OCI-LY3 (cell line): ENCODE measurements around the gene IL12A.

Experiments used
- H2AFZ ChIP-seq: fragments of 200-600, 300-600 bp; shearing (Covaris generic); 2 replicates; pipeline ENCODE4 v1.6.0; 2014; ENCODE audit warnings: antibody characterized with exemption, low read depth, low read length
- H3K27ac ChIP-seq: fragments of 200-600, 300-600 bp; sonication (generic); 2 replicates; pipeline ENCODE4 v1.5.1; 2014; ENCODE audit warnings: mild to moderate bottlenecking, low read length, moderate library complexity, mixed read lengths
- H3K27me3 ChIP-seq: fragments of 200-600, 300-600 bp; sonication (generic); 2 replicates; pipeline ENCODE4 v1.6.1; 2014; ENCODE audit warnings: low read depth, low read length, mixed read lengths
- H3K36me3 ChIP-seq: fragments of 200-600, 300-600 bp; sonication (generic); replicated peaks from 2 replicates; pipeline ENCODE3; 2014; ENCODE audit warnings: low read depth, low read length, mixed read lengths
- H3K4me1 ChIP-seq: fragments of 300-600, 200-600 bp; sonication (generic); 2 replicates; pipeline ENCODE4 v1.6.1; 2014; ENCODE audit warnings: low read length, mixed read lengths
- H3K4me2 ChIP-seq: fragments of 200-600, 300-600 bp; sonication (generic); 2 replicates; pipeline ENCODE4 v1.6.1; 2014; ENCODE audit warnings: low read length, mixed read lengths
- H3K4me3 ChIP-seq: fragments of 300-600, 200-600 bp; sonication (generic); 2 replicates; pipeline ENCODE4 v1.5.1; 2014; ENCODE audit warnings: antibody characterized with exemption, mild to moderate bottlenecking, low read length, moderate library complexity
- H3K79me2 ChIP-seq: fragments of 300-600, 200-600 bp; shearing (Covaris generic); 2 replicates; pipeline ENCODE4 v1.6.1; 2014; ENCODE audit warnings: mild to moderate bottlenecking, low read length, mixed read lengths
- H3K9ac ChIP-seq: fragments of 300-600, 200-600 bp; shearing (Covaris generic); 2 replicates; pipeline ENCODE4 v1.6.0; 2014; ENCODE audit warnings: mild to moderate bottlenecking, low read length, moderate library complexity
- H3K9me3 ChIP-seq: fragments of 200-600, 300-600 bp; shearing (Covaris generic); 2 replicates; pipeline ENCODE4 v1.6.1; 2014; ENCODE audit warnings: low read length, mixed read lengths; ENCODE audit not compliant: insufficient read depth
- H4K20me1 ChIP-seq: fragments of 200-600, 300-600 bp; sonication (generic); 2 replicates; pipeline ENCODE4 v1.6.1; 2016; ENCODE audit warnings: low read length, mixed read lengths; ENCODE audit not compliant: insufficient read depth
- CTCF ChIP-seq: fragments of 200-600, 300-600 bp; sonication (generic); IDR thresholded peaks from 2 replicates; pipeline ENCODE4 v1.5.1; 2014; ENCODE audit warnings: antibody characterized with exemption, low read length, low read depth
- EZH2phosphoT487 ChIP-seq: fragments of 200-600 bp; shearing (Covaris generic); IDR thresholded peaks from 2 replicates; pipeline ENCODE4 v1.6.1; 2018; ENCODE audit warnings: antibody characterized with exemption, mixed run types, low read depth

IL12A gene

DNA sequence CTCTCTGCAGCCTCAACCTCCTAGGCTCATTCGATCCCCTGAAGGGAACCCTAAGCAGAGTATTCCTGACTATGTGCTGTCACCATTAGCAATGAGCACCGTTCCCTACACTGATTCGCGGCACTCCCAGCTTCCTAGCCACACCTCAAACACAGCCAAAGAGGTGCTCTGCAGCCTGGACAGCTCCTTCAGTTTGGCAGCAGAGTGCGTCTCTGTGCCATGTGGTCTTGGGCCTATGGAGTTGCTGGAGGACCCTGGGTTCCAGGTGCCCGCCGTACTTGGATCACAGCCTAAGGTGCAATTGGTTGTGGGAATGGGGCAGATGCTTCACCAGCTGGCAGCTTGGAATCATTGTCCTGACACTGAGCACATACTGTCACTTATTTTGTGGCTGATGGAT is 17.3 kb upstream of the IL12A start:
- H3K79me2 ChIP-seq: no peaks in the 10 kb centered on the region
- TF ChIP-seq EZH2phosphoT487: no peak
- H3K36me3 ChIP-seq: no peaks in the 10 kb centered on the region
- no peaks in the 10 kb centered on the region for H4K20me1 ChIP-seq
- no peaks in the 10 kb centered on the region for H3K27me3 ChIP-seq
- H3K4me2 ChIP-seq: no peak overlapping the region
- no peaks in the 10 kb centered on the region for H3K9me3 ChIP-seq
- H3K4me3 ChIP-seq: no peak overlapping the region
- no peak overlapping the region for H3K9ac ChIP-seq
- peaks cover 21% of the 10 kb centered on the region for H3K4me1 ChIP-seq
- no peak overlapping the region for H2AFZ ChIP-seq
- no peak overlapping the region for H3K27ac ChIP-seq

GRCh38 chr3:159977295-159977694 is 11.3 kb upstream of the IL12A start:
- TF ChIP-seq EZH2phosphoT487 (no peak), CTCF (no peak)
- no peak overlapping the region for H3K9ac ChIP-seq
- peaks cover 20% of the 10 kb centered on the region for H3K4me1 ChIP-seq
- H3K27ac ChIP-seq: no peak overlapping the region
- peaks cover 4% of the 10 kb centered on the region; the same call in 1 of the 2 replicates for H3K9me3 ChIP-seq
- no peak overlapping the region for H3K4me2 ChIP-seq
- no peaks in the 10 kb centered on the region for H4K20me1 ChIP-seq
- peaks cover 3% of the 10 kb centered on the region for H3K36me3 ChIP-seq
- H3K79me2 ChIP-seq: no peaks in the 10 kb centered on the region
- no peak overlapping the region for H2AFZ ChIP-seq
- H3K4me3 ChIP-seq: no peak overlapping the region
- no peaks in the 10 kb centered on the region for H3K27me3 ChIP-seq

GRCh38 chr3:159978353-159978752 is 10.3 kb upstream of the IL12A start:
- Histone ChIP-seq H3K4me2 (no peak overlapping the region), H3K9ac (no peak overlapping the region), H2AFZ (no peak overlapping the region), H4K20me1 (no peaks in the 10 kb centered on the region), H3K4me3 (no peak overlapping the region), H3K79me2 (no peaks in the 10 kb centered on the region), H3K27me3 (no peaks in the 10 kb centered on the region), H3K9me3 (peaks cover 4% of the 10 kb centered on the region; the same call in 1 of the 2 replicates), H3K4me1 (peaks cover 30% of the 10 kb centered on the region), H3K36me3 (peaks cover 3% of the 10 kb centered on the region), H3K27ac (no peak overlapping the region)
- TF ChIP-seq CTCF (no peak), EZH2phosphoT487 (no peak)

DNA sequence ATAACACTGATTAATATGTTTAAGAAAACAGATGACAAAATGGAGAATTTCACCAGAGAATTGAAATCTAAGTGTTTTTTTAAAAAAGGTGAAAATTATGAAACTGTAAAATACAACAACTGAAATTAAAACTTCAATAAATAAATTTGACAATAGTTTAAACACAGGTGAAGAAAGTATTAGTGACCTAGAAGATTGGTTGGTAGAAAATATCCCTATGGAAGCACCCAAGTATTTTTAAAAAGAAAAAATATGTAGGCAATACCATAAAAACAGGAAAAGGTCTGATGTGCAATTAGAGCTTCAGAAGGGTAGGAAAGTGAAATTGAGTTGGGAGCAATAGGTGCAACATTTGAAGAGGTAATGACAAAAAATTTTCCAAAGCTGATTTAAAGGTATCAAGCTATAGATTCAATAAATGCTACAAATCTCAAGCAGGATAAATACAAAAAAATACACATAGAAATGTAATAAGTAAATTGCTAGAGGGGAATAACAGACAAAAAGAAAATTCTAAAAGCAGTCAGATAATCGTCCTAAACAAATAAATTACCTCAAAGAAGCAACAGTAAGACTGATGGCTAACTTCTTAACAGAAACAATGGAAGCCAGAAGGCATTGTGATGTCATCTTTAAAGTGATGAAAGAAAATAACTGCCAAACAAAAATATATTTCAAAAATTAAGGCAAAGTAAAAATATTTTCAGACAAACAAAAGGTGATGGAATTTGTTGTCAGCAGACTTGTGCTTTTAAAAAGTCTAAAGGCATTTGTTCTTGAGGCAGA is 9.5 kb upstream of the IL12A start:
- H3K4me2 ChIP-seq: no peak overlapping the region
- H3K79me2 ChIP-seq: no peaks in the 10 kb centered on the region
- peaks cover 3% of the 10 kb centered on the region for H3K36me3 ChIP-seq
- H3K27me3 ChIP-seq: no peaks in the 10 kb centered on the region
- H4K20me1 ChIP-seq: no peaks in the 10 kb centered on the region
- H2AFZ ChIP-seq: no peak overlapping the region
- no peak overlapping the region for H3K27ac ChIP-seq
- peaks cover 35% of the 10 kb centered on the region for H3K4me1 ChIP-seq
- peaks cover 4% of the 10 kb centered on the region; the same call in 1 of the 2 replicates for H3K9me3 ChIP-seq
- H3K9ac ChIP-seq: no peak overlapping the region
- H3K4me3 ChIP-seq: no peak overlapping the region
- no peak for TF ChIP-seq CTCF
- no peak for TF ChIP-seq EZH2phosphoT487
